Neuron (in vitro differentiated cells): Measurements from ENCODE around the gene OLR1.
"Not testable (repeated sequence)": the region's sequence is repeated elsewhere in the genome, so short reads cannot be mapped to it uniquely, and the experiment has no call there.

ENCODE experiments used
- H2AFZ ChIP-seq: one replicate; pipeline ENCODE4 v1.6.1; 2013; ENCODE audit warnings: low read depth, mild to moderate bottlenecking, inconsistent platforms, low read length, moderate library complexity
- H3K27me3 ChIP-seq: one replicate; pipeline ENCODE4 v1.6.1; 2013; ENCODE audit warnings: low read length; ENCODE audit not compliant: insufficient read depth
- H3K36me3 ChIP-seq: one replicate; pipeline ENCODE4 v1.6.1; 2013; ENCODE audit warnings: low read length; ENCODE audit not compliant: insufficient read depth
- H3K4me1 ChIP-seq: one replicate; pipeline ENCODE4 v1.6.1; 2013; ENCODE audit warnings: low read length; ENCODE audit not compliant: insufficient read depth
- H3K4me3 ChIP-seq: 2 replicates; pipeline ENCODE4 v1.5.1; 2013; ENCODE audit warnings: mild to moderate bottlenecking, low read length, moderate library complexity
- H3K9me3 ChIP-seq: one replicate; pipeline ENCODE4 v1.6.1; 2013; ENCODE audit warnings: low read length

Gene OLR1

GRCh38 chr12:10210225-10210624 is 38.3 kb upstream of the OLR1 start:
- Histone ChIP-seq H3K27me3 (no peaks in the 10 kb centered on the region), H2AFZ (no peak overlapping the region), H3K4me1 (peaks cover 7% of the 10 kb centered on the region), H3K36me3 (no peaks in the 10 kb centered on the region), H3K9me3 (no peaks in the 10 kb centered on the region), H3K4me3 (no peak overlapping the region)

- H3K4me1 ChIP-seq = no peaks in the 10 kb centered on the region
- no peak overlapping the region for H2AFZ ChIP-seq
- H3K27me3 ChIP-seq = no peaks in the 10 kb centered on the region
- H3K9me3 ChIP-seq = no peaks in the 10 kb centered on the region
- no peak overlapping the region for H3K4me3 ChIP-seq
- no peaks in the 10 kb centered on the region for H3K36me3 ChIP-seq
These were observed 35.2 kb upstream of the OLR1 start for GRCh38 chr12:10207136-10207535.

DNA sequence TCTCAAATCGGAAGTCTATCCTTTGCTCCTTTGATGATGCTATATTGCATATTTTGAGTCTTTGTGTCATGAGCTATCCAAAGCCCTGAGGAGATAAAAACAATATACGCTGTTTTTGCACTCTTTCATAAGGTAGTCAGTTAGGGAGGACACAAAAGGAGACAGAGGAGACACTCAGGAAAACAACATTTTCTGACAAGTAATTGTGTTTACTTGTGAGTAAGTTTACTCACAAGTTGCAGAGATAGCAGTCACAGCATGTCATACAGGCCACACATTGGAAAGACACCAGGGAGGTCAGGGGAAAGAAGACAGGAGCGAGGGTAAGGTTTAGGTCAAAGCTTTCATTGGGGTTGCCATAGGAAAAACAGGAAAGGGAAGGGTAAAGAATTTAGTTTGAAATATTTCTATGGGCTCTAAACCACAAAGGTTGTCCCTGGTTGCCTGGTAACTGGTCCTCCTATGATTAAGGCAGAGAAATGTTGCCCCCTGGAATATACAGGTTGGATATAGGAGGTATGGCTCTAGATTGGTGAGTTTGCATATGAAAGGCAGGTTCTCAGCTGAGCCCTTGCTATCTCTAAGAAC is 33.4 kb upstream of the OLR1 start:
- Histone ChIP-seq H3K9me3 (no peaks in the 10 kb centered on the region), H3K27me3 (no peaks in the 10 kb centered on the region), H3K4me3 (no peak overlapping the region), H2AFZ (no peak overlapping the region), H3K4me1 (no peaks in the 10 kb centered on the region), H3K36me3 (no peaks in the 10 kb centered on the region)

DNA sequence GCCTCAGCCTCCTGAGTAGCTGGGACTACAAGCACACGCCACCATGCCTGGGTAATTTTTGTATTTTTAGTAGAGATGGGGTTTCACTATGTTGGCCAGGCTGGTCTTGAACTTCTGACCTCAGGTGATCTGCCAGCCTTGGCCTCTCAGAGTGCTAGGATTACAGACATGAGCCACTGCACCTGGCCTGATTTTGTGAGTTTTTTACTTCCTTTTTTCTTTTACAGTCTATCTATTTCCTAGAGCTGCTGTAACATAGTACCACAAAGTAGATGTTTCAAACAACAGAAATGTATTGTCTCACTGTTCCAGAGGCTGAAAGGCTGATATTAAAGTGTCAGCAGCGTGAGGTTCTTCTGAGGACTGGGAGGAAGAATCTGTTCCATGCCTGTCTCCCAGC is 32.6 kb upstream of the OLR1 start:
- H3K4me3 ChIP-seq, H3K36me3 ChIP-seq, H3K27me3 ChIP-seq, H2AFZ ChIP-seq, H3K4me1 ChIP-seq, H3K9me3 ChIP-seq: not testable (repeated sequence)

DNA sequence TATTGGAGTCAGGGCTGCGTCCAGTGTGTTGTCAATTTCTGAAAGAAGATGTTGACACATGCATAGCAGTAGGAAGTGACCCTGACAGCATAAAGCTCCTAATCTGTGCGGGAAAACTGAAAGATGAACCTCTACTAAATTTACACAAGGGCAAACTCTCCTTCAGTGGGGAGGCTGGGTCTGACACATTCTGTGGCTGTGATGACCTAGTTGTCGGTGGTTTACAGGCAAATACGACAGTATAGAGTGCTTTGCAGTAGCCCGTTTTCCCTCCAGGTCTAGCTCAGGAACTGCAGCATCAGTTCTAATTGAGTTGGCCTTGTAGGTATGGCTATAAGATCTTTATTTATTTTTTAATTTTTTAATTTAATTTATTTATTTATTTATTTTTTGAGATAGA is 25.9 kb upstream of the OLR1 start:
- Histone ChIP-seq H3K4me3 (no peak overlapping the region), H3K36me3 (no peaks in the 10 kb centered on the region), H3K9me3 (no peaks in the 10 kb centered on the region), H2AFZ (no peak overlapping the region), H3K4me1 (no peaks in the 10 kb centered on the region), H3K27me3 (no peaks in the 10 kb centered on the region)

DNA sequence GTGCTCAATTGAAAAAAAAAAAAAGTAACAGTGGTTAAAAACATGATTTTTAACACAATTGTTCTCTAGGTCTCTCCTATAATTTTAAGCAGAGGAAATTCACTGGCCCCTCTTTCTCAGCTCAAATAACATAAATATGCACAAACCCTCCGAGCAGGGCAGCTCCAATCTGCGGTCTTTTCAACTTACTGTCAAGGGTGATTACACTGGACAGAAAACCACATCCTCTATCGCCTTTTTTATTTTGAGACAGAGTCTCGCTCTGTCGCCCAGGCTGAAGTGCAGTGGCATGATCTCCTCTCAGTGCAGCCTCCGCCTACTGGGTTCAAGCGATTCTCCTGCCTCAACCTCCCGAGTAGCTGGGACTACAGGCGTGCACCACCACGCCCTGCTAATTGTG is 24.3 kb upstream of the OLR1 start:
- Histone ChIP-seq H3K36me3 (no peaks in the 10 kb centered on the region), H3K4me1 (no peaks in the 10 kb centered on the region), H3K27me3 (no peaks in the 10 kb centered on the region), H3K9me3 (no peaks in the 10 kb centered on the region), H3K4me3 (no peak overlapping the region), H2AFZ (no peak overlapping the region)

GRCh38 chr12:10194160-10194670 is 22.3 kb upstream of the OLR1 start:
- no peak overlapping the region for H3K4me3 ChIP-seq
- no peak overlapping the region for H2AFZ ChIP-seq
- no peaks in the 10 kb centered on the region for H3K36me3 ChIP-seq
- H3K27me3 ChIP-seq = no peaks in the 10 kb centered on the region
- H3K9me3 ChIP-seq = no peaks in the 10 kb centered on the region
- H3K4me1 ChIP-seq = no peaks in the 10 kb centered on the region

DNA sequence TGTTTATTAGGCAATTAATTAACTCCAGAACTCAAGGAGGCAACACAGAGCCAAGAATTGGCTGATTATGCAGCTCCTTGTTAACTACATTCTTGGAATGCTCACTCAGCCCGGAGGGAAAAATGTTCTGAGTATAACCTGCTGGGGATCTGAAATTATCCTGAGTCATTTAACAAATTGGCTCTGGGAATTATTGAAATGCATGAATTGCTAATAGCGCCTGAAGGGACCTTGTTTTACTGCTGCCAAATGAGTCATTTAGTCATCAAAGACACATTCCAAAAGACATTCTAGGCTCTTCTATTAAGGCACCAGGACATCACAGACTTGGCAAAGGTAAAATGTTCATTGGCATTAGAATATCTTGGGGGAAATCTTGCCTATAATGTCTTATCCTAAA is 19.9 kb upstream of the OLR1 start:
- Histone ChIP-seq H3K4me1 (no peaks in the 10 kb centered on the region), H3K4me3 (no peak overlapping the region), H3K27me3 (no peaks in the 10 kb centered on the region), H3K36me3 (no peaks in the 10 kb centered on the region), H3K9me3 (no peaks in the 10 kb centered on the region), H2AFZ (no peak overlapping the region)

- Histone ChIP-seq H3K9me3 (no peaks in the 10 kb centered on the region), H3K4me1 (no peaks in the 10 kb centered on the region), H3K36me3 (no peaks in the 10 kb centered on the region), H3K27me3 (no peaks in the 10 kb centered on the region), H2AFZ (no peak overlapping the region), H3K4me3 (no peak overlapping the region)
These were observed 18.8 kb upstream of the OLR1 start for GRCh38 chr12:10190558-10191388.

- no peak overlapping the region for H3K4me3 ChIP-seq
- no peaks in the 10 kb centered on the region for H3K4me1 ChIP-seq
- H2AFZ ChIP-seq = no peak overlapping the region
- no peaks in the 10 kb centered on the region for H3K36me3 ChIP-seq
- no peaks in the 10 kb centered on the region for H3K27me3 ChIP-seq
- no peaks in the 10 kb centered on the region for H3K9me3 ChIP-seq
These were observed 17.7 kb upstream of the OLR1 start for GRCh38 chr12:10189653-10190052.

- H3K4me1 ChIP-seq, H3K27me3 ChIP-seq, H3K36me3 ChIP-seq, H2AFZ ChIP-seq, H3K4me3 ChIP-seq, H3K9me3 ChIP-seq: not testable (repeated sequence)
These were observed 15.0 kb upstream of the OLR1 start for GRCh38 chr12:10186958-10187357.

DNA sequence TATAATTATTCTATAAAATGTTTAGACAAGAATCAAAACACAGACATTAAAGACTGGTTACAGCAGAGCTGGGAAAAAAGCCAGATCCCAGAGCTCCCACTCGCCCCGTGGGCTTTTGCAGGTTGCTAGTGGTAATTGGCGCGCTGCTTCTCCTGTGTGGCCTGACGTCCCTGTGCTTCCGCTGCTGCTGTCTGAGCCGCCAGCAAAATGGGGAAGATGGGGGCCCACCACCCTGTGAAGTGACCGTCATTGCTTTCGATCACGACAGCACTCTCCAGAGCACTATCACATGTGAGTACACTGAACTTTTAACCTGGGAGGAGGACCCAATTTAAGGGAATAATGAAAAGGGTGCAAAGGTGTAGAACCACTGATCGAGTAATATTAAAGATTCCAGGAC is 14.4 kb upstream of the OLR1 start:
- no peak overlapping the region for H3K4me3 ChIP-seq
- H3K27me3 ChIP-seq = no peaks in the 10 kb centered on the region
- H3K9me3 ChIP-seq = no peaks in the 10 kb centered on the region
- no peaks in the 10 kb centered on the region for H3K4me1 ChIP-seq
- no peaks in the 10 kb centered on the region for H3K36me3 ChIP-seq
- H2AFZ ChIP-seq = no peak overlapping the region

DNA sequence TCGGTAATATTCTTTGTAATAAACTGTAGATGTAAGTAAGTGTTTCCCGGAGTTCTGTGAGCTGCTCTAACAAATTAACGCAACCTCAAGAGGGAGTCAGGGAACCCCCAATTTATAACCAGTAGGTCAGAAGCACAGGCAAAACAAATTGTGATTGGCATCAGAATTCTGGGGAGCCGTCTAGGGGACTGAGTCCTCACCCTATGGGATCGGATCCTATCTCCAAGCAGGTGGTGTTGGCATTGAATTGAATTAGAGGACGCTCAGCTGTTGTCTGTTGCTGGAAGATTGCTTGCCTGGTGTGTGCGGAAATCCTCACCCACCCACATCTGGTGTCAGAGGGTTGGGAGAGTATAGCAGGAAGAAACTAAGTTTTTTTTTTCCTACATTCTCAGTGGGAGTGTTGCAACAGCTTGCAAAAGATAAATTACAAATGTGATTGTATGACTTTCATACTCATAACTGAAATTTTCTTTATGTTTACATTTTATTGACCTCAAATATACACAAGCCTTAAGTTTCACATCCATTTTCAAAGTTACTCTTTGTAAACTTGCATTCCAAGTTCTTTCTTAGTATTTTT is 12.4 kb upstream of the OLR1 start:
- Histone ChIP-seq H3K36me3 (no peaks in the 10 kb centered on the region), H3K27me3 (no peaks in the 10 kb centered on the region), H3K4me1 (no peaks in the 10 kb centered on the region), H3K9me3 (no peaks in the 10 kb centered on the region), H2AFZ (no peak overlapping the region), H3K4me3 (no peak overlapping the region)
